ENCODE results near the gene PKN3. TPM values are rescaled to one million over a fixed set of nuclear protein-coding genes. Genes with fewer than 3 reads are reported as not detected.

PKN3 gene
- total and polyA plus RNA-seq, 9 of the 15 experiments (the other 6 are each of a cell fraction or from before 2014, with no cell fraction given) = 0.82 to 49.2 (median 19.7) TPM

DNA sequence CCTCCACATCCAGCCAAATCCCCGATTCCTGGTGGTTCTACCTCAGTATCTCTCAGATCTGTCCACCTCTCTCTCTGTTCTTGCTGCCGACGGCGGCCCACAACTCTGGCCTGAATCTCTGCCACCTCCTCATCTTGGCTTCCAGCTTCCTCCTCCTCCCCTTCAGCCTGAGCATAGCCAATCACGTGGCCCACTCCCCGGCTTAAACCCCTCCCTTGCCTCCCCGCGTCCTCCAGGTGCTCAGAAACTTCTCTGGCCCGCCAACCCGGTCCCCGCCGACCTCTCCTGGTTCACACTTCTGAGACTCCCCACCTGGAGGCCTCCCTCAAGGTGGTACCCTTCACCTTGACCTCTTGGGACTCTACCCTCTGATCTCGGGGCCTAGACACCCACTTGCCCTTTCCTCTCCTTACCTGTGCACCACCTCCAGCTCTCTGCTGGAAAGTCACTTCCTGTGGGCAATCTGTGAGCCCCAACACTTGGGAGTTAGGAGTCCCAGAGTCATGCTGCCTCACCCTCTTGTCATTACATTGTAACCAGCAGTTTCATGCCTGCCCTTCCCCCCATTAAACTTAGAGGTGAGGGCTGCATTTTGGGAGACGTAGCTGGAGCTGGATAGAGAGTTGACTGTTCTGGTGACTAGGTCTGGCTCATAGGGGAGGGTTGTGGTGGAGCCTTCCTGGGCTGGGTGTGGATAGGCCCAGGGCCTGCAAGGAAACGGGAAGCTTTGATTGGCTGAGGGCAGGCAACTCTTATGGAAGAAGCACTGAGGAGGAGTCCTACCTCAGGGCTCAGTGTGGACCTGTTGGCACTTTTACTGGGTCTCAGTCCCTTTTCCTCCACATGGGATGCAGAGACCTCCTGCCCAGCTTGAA is 17.7 kb upstream of the PKN3 start:
- Histone ChIP-seq H3K4me2 (ENCODE audit: insufficient read depth, low read length) (no peak overlapping the region), H3K79me2 (ENCODE audit: control insufficient read depth, insufficient read depth, low read length) (peaks cover 10% of the 10 kb centered on the region), H3K9me3 (replicated peaks; ENCODE audit: control insufficient read depth, insufficient read depth, low read depth, low read length) (no peaks in the 10 kb centered on the region), H3K4me1 (replicated peaks in 1 of 2; ENCODE audit: control insufficient read depth in 2 of 2, insufficient read depth in 2 of 2, low read length in 2 of 2) (peaks cover 23 to 35% of the 10 kb centered on the region in 2 experiments), H3K9ac (ENCODE audit: insufficient read depth in 1 of 2, low read depth in 2 of 2, low read length in 2 of 2) (peak overlapping the region in 1 of 2 experiments; percentile 3; a peak in 1 of 4 replicates), H3K4me3 (no peak overlapping the region), H4K20me1 (replicated peaks; ENCODE audit: control insufficient read depth, insufficient read depth, low read length) (no peaks in the 10 kb centered on the region), H3K36me3 (ENCODE audit: control insufficient read depth, insufficient read depth, low read length) (no peaks in the 10 kb centered on the region), H3K27ac (ENCODE audit: extremely low read depth, low read depth, low read length) (peak overlapping the region; percentile 6; the same call in 1 of the 3 replicates), H3K27me3 (ENCODE audit: control insufficient read depth in 2 of 2, insufficient read depth in 2 of 2, low read length in 2 of 2) (no peaks in the 10 kb centered on the region), H2AFZ (ENCODE audit: low read depth, low read length) (peak overlapping the region; percentile 73), H3K9me1 (ENCODE audit: control insufficient read depth, insufficient read depth, low read length) (no peaks in the 10 kb centered on the region)
- no TSS peak for BruUV-seq (replicated peaks)
- peak; percentile 72 for FAIRE-seq
- 62% methylated on average over 15 of the region's 15 CpGs for WGBS (ENCODE audit: insufficient coverage, low coverage, missing lambda C conversion rate)
- DNase-seq (ENCODE audit: extremely low read depth in 1 of 4, low spot score in 3 of 4) = peak; percentile 55 to 76 (median 60)
- POLR2A ChIA-PET = interaction anchor here (0.5 to 1.4 kb wide), 10 partner anchors 9 to 993 kb away, joined by 3 to 6 read pairs (median 4); partner anchors contain the start of gene ENDOG
- in situ Hi-C loops (cut with MboI) (no loop called here), intact Hi-C loops (cut with micrococcal nuclease) (loop anchor here (10.0 kb wide), 2 partner anchors 410 to 490 kb away; partner anchors contain the start of genes CIZ1, GOLGA2 and SWI5)
- CTCF ChIA-PET (ENCODE audit: low intra/inter-chr PET ratio) = no interaction called here
- peak; percentile 7; the same call in 2 of the 3 replicates for ATAC-seq
- no peak for TF ChIP-seq MTA1 (IDR thresholded peaks at IDR 0.05; ENCODE audit: borderline replicate concordance)
- TF ChIP-seq, protein P1, sequence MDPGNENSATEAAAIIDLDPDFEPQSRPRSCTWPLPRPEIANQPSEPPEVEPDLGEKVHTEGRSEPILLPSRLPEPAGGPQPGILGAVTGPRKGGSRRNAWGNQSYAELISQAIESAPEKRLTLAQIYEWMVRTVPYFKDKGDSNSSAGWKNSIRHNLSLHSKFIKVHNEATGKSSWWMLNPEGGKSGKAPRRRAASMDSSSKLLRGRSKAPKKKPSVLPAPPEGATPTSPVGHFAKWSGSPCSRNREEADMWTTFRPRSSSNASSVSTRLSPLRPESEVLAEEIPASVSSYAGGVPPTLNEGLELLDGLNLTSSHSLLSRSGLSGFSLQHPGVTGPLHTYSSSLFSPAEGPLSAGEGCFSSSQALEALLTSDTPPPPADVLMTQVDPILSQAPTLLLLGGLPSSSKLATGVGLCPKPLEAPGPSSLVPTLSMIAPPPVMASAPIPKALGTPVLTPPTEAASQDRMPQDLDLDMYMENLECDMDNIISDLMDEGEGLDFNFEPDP (CRISPR knock-in tag; IDR thresholded peaks at IDR 0.05) = no peak
- TF ChIP-seq FOSL1 (tag; conservative IDR thresholded peaks at IDR 0.05) = no peak
- TF ChIP-seq CHD2 (IDR thresholded peaks at IDR 0.05; ENCODE audit: low read depth, low read length) = 0 out of 2 replicates have a peak, but pooled peaks have one; percentile 28
- TF ChIP-seq, protein P2, sequence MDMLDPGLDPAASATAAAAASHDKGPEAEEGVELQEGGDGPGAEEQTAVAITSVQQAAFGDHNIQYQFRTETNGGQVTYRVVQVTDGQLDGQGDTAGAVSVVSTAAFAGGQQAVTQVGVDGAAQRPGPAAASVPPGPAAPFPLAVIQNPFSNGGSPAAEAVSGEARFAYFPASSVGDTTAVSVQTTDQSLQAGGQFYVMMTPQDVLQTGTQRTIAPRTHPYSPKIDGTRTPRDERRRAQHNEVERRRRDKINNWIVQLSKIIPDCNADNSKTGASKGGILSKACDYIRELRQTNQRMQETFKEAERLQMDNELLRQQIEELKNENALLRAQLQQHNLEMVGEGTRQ (CRISPR knock-in tag; IDR thresholded peaks at IDR 0.05) = 0 out of 2 replicates have a peak, but pooled peaks have one; percentile 40
- TF ChIP-seq JUND (IDR thresholded peaks at IDR 0.05; ENCODE audit: borderline replicate concordance, low read depth, low read length) = no peak
- 0 out of 3 replicates have a peak, but pooled peaks have one; percentile 9 for TF ChIP-seq JUND (tag; IDR thresholded peaks at IDR 0.05; ENCODE audit: borderline replicate concordance, low read depth, low read length)
- TF ChIP-seq MTF1 (CRISPR knock-in tag; IDR thresholded peaks at IDR 0.05; ENCODE audit: borderline replicate concordance) = no peak
- no peak for TF ChIP-seq SAFB2 (IDR thresholded peaks at IDR 0.05; ENCODE audit: borderline replicate concordance, low read depth, low read length, severe bottlenecking)
- TF ChIP-seq MYBL2 (IDR thresholded peaks at IDR 0.05; ENCODE audit: low read depth) = no peak
- no peak for TF ChIP-seq MYBL2 (CRISPR knock-in tag; IDR thresholded peaks at IDR 0.05; ENCODE audit: borderline replicate concordance)
- TF ChIP-seq, protein P3, sequence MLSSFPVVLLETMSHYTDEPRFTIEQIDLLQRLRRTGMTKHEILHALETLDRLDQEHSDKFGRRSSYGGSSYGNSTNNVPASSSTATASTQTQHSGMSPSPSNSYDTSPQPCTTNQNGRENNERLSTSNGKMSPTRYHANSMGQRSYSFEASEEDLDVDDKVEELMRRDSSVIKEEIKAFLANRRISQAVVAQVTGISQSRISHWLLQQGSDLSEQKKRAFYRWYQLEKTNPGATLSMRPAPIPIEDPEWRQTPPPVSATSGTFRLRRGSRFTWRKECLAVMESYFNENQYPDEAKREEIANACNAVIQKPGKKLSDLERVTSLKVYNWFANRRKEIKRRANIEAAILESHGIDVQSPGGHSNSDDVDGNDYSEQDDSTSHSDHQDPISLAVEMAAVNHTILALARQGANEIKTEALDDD (IDR thresholded peaks at IDR 0.05) = peak; percentile 31; the same call in 1 of the 2 replicates
- TF ChIP-seq, protein P4, sequence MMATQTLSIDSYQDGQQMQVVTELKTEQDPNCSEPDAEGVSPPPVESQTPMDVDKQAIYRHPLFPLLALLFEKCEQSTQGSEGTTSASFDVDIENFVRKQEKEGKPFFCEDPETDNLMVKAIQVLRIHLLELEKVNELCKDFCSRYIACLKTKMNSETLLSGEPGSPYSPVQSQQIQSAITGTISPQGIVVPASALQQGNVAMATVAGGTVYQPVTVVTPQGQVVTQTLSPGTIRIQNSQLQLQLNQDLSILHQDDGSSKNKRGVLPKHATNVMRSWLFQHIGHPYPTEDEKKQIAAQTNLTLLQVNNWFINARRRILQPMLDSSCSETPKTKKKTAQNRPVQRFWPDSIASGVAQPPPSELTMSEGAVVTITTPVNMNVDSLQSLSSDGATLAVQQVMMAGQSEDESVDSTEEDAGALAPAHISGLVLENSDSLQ (IDR thresholded peaks at IDR 0.05) = 0 out of 2 replicates have a peak, but pooled peaks have one; percentile 17
- TF ChIP-seq, protein P5, sequence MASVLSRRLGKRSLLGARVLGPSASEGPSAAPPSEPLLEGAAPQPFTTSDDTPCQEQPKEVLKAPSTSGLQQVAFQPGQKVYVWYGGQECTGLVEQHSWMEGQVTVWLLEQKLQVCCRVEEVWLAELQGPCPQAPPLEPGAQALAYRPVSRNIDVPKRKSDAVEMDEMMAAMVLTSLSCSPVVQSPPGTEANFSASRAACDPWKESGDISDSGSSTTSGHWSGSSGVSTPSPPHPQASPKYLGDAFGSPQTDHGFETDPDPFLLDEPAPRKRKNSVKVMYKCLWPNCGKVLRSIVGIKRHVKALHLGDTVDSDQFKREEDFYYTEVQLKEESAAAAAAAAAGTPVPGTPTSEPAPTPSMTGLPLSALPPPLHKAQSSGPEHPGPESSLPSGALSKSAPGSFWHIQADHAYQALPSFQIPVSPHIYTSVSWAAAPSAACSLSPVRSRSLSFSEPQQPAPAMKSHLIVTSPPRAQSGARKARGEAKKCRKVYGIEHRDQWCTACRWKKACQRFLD (CRISPR knock-in tag; IDR thresholded peaks at IDR 0.05) = 0 out of 2 replicates have a peak, but pooled peaks have one; percentile 42

Measured in K562 (cell line).